Stimulated activated CD8-positive, alpha-beta memory T cell treated with anti-CD3 and anti-CD28 coated beads, Interleukin-15, amount 100 ng/mL, for 48 hours (primary cell): ENCODE measurements around the gene STK33.

Experiments
- DNase-seq, 2 donors: peaks; one replicate each; pipeline ENCODE4 v3.0.0-alpha.2; 2020; ENCODE audit warnings: low read depth in 2 of 2

Gene STK33

GRCh38 chr11:8603696-8604077, 9.7 kb upstream of the STK33 start:
- no peak for DNase-seq

GRCh38 chr11:8601376-8602133, 7.5 kb upstream of the STK33 start:
- no peak for DNase-seq

GRCh38 chr11:8598506-8598905, 4.5 kb upstream of the STK33 start:
- DNase-seq, result no peak

DNA sequence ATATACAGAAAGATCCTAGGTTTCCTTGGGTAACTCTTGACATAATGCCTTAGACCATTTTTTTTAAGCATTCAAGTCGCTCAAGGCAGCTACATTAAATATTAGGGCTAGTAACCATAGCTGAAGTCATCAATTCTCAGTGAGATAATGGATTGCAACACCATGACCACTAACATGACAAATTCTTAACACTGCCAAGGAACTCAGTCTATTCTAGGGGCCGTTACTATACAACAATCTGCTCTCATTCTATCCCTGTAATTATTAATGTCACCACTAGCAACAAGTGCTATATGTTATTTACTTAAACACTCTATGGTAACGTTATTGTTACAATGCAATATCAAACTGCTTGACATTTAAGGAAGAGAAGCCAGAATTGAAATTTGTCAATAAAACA, 3.2 kb upstream of the STK33 start:
- no peak for DNase-seq

DNA sequence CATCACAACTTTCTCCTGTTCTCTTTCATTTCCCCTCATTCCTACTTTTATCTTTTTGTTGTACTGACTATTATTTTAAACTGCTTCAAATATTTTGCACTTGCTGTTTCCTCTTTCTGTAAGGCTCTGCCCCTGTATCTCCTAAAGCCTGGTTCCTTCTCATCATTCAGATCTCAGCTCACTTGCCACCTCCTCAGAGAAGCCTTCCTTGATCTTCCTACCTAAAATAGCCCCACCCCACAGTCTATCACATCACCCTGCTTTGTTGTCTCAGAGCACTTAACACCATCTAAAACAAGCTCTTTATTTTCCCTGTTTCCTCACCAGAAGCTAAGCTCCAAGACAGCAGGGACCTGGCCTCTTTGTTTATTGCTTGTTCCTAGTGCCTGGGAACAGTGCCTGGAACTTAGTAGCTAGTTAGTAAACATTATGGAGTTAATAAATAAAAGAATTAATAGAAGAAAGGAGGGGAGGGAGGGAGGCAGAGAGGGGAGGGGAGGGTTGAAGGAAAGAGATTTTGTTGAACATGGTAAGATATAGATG, 2.5 kb upstream of the STK33 start:
- DNase-seq, result no peak

DNA sequence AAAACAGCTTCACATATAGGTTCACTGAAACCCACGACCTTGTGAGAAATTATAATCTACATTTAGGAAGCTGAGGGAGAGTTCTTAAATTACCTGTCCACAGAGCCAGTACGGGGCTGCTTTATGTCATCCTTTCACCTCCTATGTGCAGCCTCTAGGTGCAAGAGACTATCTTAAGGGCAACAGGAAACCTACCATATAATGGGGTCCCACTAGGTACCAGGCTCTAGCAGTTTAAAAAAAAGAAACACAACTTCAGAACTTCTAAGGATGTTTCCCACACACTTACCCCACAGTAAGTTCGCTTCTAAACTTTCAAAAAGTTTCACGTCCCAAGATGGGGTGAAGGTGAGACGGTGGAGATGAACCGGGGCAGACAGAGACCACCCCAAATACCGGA, 573 bp downstream of the STK33 start:
- no peak for DNase-seq

DNA sequence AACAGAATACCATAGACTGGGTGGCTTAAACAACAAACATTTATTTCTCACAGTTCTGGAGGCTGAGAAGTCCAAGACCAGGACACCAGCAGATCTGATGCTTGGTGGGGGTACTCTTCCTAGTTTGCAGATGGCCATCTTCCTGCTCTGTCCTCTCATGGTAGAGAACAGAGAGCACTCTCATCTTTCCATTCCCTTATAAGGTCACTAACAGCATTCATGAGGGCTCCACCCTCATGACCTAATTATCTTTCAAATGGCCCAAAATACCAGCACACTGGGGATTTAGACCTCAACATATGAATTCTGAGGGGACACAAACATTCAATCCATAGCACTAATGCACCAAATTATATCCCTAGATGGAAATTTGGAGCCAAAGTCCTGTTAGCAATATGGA, 6.1 kb downstream of the STK33 start:
- DNase-seq, result no peak

DNA sequence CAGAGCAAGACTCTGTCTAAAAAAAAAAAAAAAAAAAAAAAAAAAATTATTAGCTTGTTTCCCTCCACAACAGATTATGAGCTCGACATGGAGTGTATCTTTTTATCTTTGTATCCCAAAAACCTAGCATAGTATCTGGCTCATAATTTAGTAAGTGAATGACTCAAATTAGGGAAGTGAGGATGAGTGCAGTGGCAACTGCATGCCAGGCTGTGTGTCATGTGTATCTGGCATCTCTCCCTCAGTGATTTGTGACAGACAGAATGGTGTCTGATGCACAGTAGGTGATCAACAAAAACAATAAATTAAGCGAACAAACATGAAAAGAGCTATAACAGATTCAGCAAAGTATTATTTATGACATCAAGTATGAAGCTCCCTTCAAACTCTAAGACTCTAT, 7.2 kb downstream of the STK33 start:
- no peak for DNase-seq

DNA sequence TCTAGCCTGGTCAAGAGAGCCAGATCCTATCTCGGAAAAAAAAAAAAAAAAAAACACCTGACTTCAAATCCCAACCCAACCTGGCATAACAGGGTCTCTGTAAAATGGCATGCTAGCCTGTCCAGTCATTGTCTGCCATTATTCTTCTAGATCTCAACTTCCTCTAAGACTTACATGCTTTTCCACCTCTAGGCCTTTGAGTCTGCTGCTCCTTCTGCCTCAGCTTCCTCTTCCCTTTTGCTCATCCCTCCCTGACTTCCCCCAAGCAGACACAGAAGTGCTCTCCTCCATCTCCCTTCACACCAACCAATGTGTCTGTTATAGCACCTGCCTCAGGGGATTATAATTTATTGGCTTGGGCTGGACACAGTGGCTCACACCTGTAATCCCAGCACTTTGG, 7.8 kb downstream of the STK33 start:
- no peak for DNase-seq

- no peak for DNase-seq
Observed at GRCh38 chr11:8584511-8584910, 9.5 kb downstream of the STK33 start.

- no peak for DNase-seq
Observed at GRCh38 chr11:8584082-8584481, 9.9 kb downstream of the STK33 start.

- no peak for DNase-seq
Observed at GRCh38 chr11:8581300-8581699, 12.7 kb downstream of the STK33 start.

GRCh38 chr11:8577791-8578581, 16.0 kb downstream of the STK33 start:
- DNase-seq, result no peak

DNA sequence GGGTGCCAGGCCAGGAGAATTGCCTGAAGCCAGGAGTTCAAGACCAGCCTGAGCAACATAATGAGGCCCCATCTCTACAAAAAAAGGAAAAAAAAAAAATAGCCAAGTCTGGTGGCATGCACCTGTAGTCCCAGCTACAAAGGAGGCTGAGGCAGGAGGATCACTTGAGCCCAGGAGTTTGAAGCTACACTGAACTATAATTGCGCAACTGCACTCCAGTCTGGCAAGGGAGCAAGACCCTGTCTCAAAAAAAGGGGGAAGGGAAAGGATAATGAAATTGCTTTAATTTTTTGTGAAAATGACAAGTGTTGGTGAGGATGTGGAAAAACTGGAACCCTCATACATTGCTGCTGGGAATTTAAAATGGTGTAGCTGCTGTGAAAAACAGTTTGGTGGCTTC, 19.2 kb downstream of the STK33 start:
- no peak for DNase-seq

DNA sequence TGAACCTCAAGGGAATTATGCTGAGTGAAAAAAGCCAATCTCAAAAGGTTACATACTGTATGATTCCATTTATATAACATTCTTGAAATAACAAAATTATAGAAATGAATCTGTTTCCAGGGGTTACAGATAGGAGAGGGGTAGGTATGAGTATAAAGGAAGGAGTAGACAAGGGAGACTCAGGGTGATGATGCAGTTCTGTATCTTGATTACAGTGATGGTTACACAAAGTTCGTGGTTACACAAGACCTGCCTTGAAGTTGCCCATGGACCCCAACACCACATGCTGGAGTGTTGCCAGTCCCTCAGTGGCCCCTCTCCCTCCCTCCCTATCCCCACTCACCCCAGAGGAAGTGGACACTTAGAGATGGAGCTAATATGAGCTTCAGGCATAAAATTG, 20.3 kb downstream of the STK33 start:
- DNase-seq, result no peak

GRCh38 chr11:8567602-8568198, 26.3 kb downstream of the STK33 start:
- no peak for DNase-seq

GRCh38 chr11:8566613-8567210, 27.3 kb downstream of the STK33 start:
- DNase-seq, result no peak

DNA sequence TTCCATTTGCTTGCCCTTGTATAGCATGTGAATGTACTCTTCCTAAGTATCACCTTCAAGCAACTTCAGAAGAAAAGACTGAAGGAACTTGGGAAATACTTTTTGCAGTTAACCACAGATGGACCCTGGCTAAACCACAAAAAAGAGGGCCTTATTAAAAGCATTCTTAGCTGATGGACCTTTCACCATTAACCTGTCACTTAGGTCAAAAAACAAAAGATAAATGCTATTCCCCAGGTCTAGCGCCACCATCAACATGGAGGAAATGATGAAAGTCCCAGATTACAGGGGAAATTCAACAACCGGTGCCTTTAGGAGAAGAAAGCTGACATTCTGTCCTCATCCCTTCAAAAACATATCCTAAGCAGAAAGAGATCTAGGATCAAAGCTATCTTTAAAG, 29.5 kb downstream of the STK33 start:
- no peak for DNase-seq

GRCh38 chr11:8561461-8561860, 32.6 kb downstream of the STK33 start:
- no peak for DNase-seq

DNA sequence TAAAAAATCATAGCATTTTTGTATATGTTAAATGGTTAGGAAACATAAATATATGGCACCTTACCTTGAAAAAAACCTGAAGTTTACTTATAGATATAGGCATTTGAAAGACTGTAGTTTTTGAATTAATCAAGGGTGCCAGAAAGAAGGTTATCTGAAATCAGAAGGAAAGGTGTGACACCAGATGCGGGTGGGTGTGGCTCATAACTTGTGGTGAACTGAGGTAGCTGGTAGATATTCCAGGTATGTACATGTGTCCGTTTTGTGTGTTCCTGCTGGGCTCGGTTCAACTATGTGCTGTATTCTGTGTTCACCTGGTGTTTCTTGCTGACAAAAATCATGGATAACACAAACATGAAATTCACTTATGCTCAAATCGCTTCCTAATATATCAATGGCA, 35.6 kb downstream of the STK33 start:
- no peak for DNase-seq

DNA sequence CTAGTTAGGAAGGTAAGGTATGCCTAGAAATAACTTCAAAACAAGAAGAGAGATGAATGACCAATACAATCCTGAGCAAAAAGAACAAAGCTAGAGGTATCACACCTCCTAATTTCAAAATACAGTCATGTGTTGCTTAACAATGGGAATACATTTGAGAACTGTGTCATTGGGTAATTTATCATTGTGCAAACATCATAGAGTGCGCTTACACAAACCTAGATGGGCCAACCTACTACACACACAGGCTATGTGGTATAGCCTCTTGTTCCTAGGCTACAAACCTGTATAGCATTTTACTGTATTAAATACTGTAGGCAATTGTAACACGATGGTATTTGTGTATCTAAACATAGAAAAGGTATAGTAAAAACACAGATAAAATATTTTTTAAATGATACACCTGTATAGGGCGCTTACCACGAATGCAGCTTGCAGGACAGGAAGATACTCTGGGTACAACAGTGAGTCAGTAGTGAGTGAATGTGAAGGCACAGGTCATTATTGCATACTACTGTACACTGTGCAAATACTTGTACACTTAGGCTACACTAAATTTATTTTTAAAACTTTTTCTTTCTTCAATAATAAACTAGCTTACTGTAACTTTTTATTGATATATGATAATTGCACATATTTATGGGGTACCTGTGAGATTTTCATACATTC, 48.2 kb downstream of the STK33 start:
- no peak for DNase-seq

DNA sequence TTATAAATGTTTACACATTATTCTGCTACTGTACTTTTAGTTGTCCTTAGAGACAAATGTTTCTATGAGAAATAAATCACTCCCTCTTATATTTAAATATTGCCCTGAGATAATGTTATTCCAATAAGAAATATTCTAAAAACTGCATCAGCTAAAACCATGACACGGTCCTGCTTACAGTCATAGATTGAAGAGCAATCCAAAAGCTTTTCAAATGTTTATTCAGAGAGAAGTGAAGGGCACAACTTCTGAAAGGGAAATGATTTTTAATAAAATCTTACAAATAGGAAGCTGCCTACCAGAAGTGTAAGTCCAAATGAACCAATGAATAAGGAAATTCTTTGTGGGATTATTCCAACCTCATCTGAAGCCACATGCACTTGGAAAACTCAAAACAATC, 49.2 kb downstream of the STK33 start:
- no peak for DNase-seq
